ENCODE data around the gene TMEM219.

TMEM219 gene

DNA sequence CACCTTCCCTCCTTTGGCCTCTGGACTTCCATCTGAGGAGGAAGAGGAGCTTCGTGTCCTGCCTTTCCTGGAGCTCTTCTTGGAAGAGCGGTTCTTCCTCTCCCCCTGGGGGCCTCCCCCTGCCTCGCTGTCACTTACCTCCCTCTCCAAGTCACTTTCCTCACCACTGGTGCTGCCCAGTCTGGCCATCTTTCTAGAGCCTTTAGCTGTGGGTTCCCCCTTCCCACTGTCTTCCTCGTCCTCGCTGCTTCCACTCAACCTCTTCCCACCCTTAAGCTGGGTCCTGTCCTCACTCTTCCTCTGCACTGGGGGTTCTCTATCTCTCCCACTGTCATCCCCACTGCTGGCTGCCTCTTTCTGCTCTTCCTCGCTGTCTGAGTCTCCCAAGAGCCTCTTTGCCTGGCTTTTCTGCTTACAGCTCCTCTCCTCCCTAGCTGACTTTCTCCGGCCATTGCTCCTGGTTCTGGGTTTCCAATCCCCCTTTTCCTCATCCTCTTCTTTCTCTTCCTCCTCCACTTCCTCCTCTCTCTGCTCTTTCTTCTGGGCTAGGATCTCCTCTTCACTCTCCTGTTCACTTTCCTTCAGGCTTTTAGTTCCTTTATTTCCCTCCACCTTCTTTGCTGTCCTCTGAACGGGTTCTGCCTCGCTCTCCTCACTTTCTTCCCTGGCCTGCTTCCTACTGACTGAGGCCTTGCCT lies 32.2 kb downstream of the TMEM219 start:
- Histone ChIP-seq H3K27ac (peak overlapping the region in 1 of 2 donors; percentile 87), H3K4me1 (peaks cover 0 to 23% (median 18%) of the 10 kb centered on the region in 4 donors), H3K4me3 (peak overlapping the region; percentile 66 to 75), H3K27me3 (no peaks in the 10 kb centered on the region), H3K36me3 (peaks cover 19 to 55% (median 37%) of the 10 kb centered on the region in 3 donors), H3K9me3 (no peaks in the 10 kb centered on the region)
- intact Hi-C loops (cut with DNase I; ENCODE audit: low total_unique reads), result loop anchor here (10.0 kb wide), 1 partner anchor 179 kb away; the partner anchor contains the start of genes PAGR1 and PRRT2
- no peak for DNase-seq
- TF ChIP-seq, protein P1, sequence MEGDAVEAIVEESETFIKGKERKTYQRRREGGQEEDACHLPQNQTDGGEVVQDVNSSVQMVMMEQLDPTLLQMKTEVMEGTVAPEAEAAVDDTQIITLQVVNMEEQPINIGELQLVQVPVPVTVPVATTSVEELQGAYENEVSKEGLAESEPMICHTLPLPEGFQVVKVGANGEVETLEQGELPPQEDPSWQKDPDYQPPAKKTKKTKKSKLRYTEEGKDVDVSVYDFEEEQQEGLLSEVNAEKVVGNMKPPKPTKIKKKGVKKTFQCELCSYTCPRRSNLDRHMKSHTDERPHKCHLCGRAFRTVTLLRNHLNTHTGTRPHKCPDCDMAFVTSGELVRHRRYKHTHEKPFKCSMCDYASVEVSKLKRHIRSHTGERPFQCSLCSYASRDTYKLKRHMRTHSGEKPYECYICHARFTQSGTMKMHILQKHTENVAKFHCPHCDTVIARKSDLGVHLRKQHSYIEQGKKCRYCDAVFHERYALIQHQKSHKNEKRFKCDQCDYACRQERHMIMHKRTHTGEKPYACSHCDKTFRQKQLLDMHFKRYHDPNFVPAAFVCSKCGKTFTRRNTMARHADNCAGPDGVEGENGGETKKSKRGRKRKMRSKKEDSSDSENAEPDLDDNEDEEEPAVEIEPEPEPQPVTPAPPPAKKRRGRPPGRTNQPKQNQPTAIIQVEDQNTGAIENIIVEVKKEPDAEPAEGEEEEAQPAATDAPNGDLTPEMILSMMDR (IDR thresholded peaks at IDR 0.05), result no peak

- Histone ChIP-seq H3K9me3 (no peaks in the 10 kb centered on the region), H3K27ac (peak overlapping the region; percentile 87 to 95), H3K36me3 (peaks cover 19 to 53% (median 36%) of the 10 kb centered on the region in 3 donors), H3K4me3 (peak overlapping the region; percentile 66 to 75), H3K27me3 (no peaks in the 10 kb centered on the region), H3K4me1 (peaks cover 0 to 23% (median 18%) of the 10 kb centered on the region in 4 donors)
- no peak for DNase-seq
- TF ChIP-seq, protein P1 (IDR thresholded peaks at IDR 0.05), result no peak
- intact Hi-C loops (cut with DNase I; ENCODE audit: low total_unique reads), result loop anchor here (10.0 kb wide), 1 partner anchor 180 kb away; the partner anchor contains the start of genes PAGR1 and PRRT2
These were observed 32.9 kb downstream of the TMEM219 start for GRCh38 chr16:29994600-29995323.

- peak within 1 kb of the TSS; percentile 87 to 95 for H3K27ac ChIP-seq
- peak; percentile 85 to 93 for DNase-seq
- no peaks in the 10 kb centered on the region for H3K9me3 ChIP-seq
- intact Hi-C loops (cut with DNase I; ENCODE audit: low total_unique reads), result loop anchor here (10.0 kb wide), 1 partner anchor 181 kb away; the partner anchor contains the start of genes PAGR1 and PRRT2
- no peaks in the 10 kb centered on the region for H3K27me3 ChIP-seq
- H3K4me3 ChIP-seq, result peak within 1 kb of the TSS; percentile 66 to 75
- TF ChIP-seq, protein P1 (IDR thresholded peaks at IDR 0.05), result no peak
- H3K36me3 ChIP-seq, result peaks cover 19 to 53% (median 41%) of the 10 kb centered on the region in 3 donors
- H3K4me1 ChIP-seq, result peaks cover 0 to 23% (median 18%) of the 10 kb centered on the region in 4 donors
These were observed 33.5 kb downstream of the TMEM219 start, which contains the start of gene HIRIP3 for GRCh38 chr16:29995324-29995910. Gene HIRIP3, minus strand, starts transcription at chr16:29995617. Its CDS starts 12 bp downstream, at chr16:29995605.

DNA sequence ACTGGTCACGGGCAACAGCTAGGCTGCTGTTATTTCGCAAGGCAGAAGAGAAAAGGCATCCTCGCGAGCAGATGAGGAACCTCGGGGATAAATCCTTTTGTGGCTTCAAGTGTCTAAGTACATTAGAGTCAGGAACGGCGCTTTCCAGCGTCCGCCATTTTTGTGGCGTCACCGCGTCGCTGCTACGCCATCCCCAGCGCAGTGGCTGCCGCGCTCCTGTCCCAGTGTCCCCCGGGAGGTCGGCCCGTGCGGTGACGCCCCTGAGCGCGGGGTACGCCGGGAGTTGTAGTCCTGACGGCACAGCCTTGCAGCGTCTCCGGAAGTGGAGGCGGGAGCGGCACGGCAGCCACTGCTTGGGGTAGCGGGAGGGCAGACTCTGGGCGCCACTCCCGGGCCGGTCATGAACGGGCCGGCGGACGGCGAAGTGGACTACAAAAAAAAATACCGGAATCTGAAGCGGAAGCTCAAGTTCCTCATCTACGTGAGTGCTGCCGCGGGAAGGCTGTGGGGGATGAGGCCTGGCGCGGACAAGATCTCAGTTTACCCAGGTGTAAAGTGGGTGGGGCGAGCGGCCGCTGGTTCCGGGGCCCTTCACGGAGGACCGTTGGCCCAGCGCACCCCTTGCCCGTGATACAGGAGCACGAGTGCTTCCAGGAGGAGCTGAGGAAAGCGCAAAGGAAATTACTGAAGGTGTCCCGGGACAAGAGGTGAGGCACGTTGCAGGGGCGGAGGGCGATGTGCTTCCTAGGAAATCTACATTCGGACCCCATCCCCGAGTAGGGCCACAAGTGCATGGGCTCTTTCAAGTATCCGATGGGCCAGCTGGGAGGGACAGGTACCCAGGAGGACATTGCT lies 34.3 kb downstream of the TMEM219 start, which contains the start of gene INO80E:
Gene INO80E (plus strand): TSS at position 331 of the 855 bp plus-strand sequence. CDS start 70 bp downstream, at position 401.
- peak within 1 kb of the TSS; percentile 87 to 95 for H3K27ac ChIP-seq
- peaks cover 0 to 23% (median 18%) of the 10 kb centered on the region in 4 donors for H3K4me1 ChIP-seq
- H3K4me3 ChIP-seq, result peak within 1 kb of the TSS; percentile 66 to 75
- intact Hi-C loops (cut with DNase I; ENCODE audit: low total_unique reads), result loop anchor here (10.0 kb wide), 1 partner anchor 181 kb away; the partner anchor contains the start of genes PAGR1 and PRRT2
- no peaks in the 10 kb centered on the region for H3K9me3 ChIP-seq
- peaks cover 12 to 53% (median 41%) of the 10 kb centered on the region in 3 donors for H3K36me3 ChIP-seq
- TF ChIP-seq, protein P1 (IDR thresholded peaks at IDR 0.05), result no peak
- no peaks in the 10 kb centered on the region for H3K27me3 ChIP-seq
- DNase-seq, result peak; percentile 98 to 99
